Neural progenitor cell (in vitro differentiated cells): Measurements from ENCODE around the gene NEDD9. TPM values are rescaled to one million over a fixed set of nuclear protein-coding genes. Genes with fewer than 3 reads are reported as not detected.

Experiments
- DNase-seq: peaks from one replicate; pipeline ENCODE4 v3.0.0-alpha.2; 2016; ENCODE audit warnings: low spot score
- H2AFZ ChIP-seq: fragments of 200-600 bp; sonication (generic); replicated peaks from 2 replicates; pipeline ENCODE4 v1.6.1; 2016; ENCODE audit warnings: antibody characterized with exemption
- H3F3A ChIP-seq: fragments of 200-600 bp; sonication (generic); 2 replicates; pipeline ENCODE4 v1.6.1; 2016; ENCODE audit warnings: antibody characterized with exemption, low read depth
- H3K27ac ChIP-seq: fragments of 200-600 bp; sonication (generic); 2 replicates; pipeline ENCODE4 v1.5.1; 2016; ENCODE audit warnings: mild to moderate bottlenecking
- H3K27me3 ChIP-seq: fragments of 200-600 bp; sonication (generic); 2 replicates; pipeline ENCODE4 v1.6.1; 2016; ENCODE audit warnings: mild to moderate bottlenecking, moderate library complexity
- H3K36me3 ChIP-seq: fragments of 200-600 bp; sonication (generic); 2 replicates; pipeline ENCODE4 v1.5.1; 2016
- H3K4me1 ChIP-seq: fragments of 200-600 bp; sonication (generic); 2 replicates; pipeline ENCODE4 v1.6.1; 2016; ENCODE audit warnings: mixed run types
- H3K4me2 ChIP-seq: fragments of 200-600 bp; sonication (generic); 2 replicates; pipeline ENCODE4 v1.6.1; 2016
- H3K4me3 ChIP-seq: fragments of 200-600 bp; sonication (generic); 2 replicates; pipeline ENCODE4 v1.5.1; 2016
- H3K79me2 ChIP-seq: fragments of 200-600 bp; sonication (generic); 2 replicates; pipeline ENCODE4 v1.6.1; 2016; ENCODE audit warnings: low read depth
- H3K9ac ChIP-seq: fragments of 200-600 bp; sonication (generic); 2 replicates; pipeline ENCODE4 v1.6.1; 2016
- H3K9me3 ChIP-seq: fragments of 200-600 bp; sonication (generic); 2 replicates; pipeline ENCODE4 v1.5.1; 2016; ENCODE audit warnings: low read depth
- H4K20me1 ChIP-seq: fragments of 200-600 bp; sonication (generic); 2 replicates; pipeline ENCODE4 v1.6.1; 2016; ENCODE audit warnings: low read depth
- H3K27ac Mint-ChIP-seq: 3 replicates; pipeline ENCODE4 v1.8.0; 2021; ENCODE audit warnings: mixed read lengths
- H3K27me3 Mint-ChIP-seq: 2 replicates; pipeline ENCODE4 v1.8.0; 2022; ENCODE audit warnings: low read depth, mild to moderate bottlenecking, inconsistent platforms, moderate library complexity, mixed read lengths; ENCODE audit not compliant: insufficient read depth
- H3K36me3 Mint-ChIP-seq: 3 replicates; pipeline ENCODE4 v1.8.0; 2021; ENCODE audit warnings: mixed read lengths
- H3K4me1 Mint-ChIP-seq: 3 replicates; pipeline ENCODE4 v1.8.0; 2021; ENCODE audit warnings: mixed read lengths
- H3K4me3 Mint-ChIP-seq: 3 replicates; pipeline ENCODE4 v1.8.0; 2021; ENCODE audit warnings: mild to moderate bottlenecking, moderate library complexity, mixed read lengths
- H3K9me3 Mint-ChIP-seq: 3 replicates; pipeline ENCODE4 v1.8.0; 2020; ENCODE audit warnings: mixed read lengths
- CTCF ChIP-seq: fragments of 200-600 bp; sonication (generic); IDR thresholded peaks from 2 replicates; pipeline ENCODE4 v1.5.1; 2017; ENCODE audit warnings: antibody characterized with exemption, mild to moderate bottlenecking
- EZH2 ChIP-seq: fragments of 200-600 bp; sonication (generic); IDR thresholded peaks from 2 replicates; pipeline ENCODE4 v1.6.1; 2017; ENCODE audit warnings: antibody characterized with exemption, mild to moderate bottlenecking, moderate library complexity
- EZH2phosphoT487 ChIP-seq: fragments of 200-600 bp; sonication (generic); IDR thresholded peaks from 2 replicates; pipeline ENCODE4 v1.6.1; 2017; ENCODE audit warnings: antibody characterized with exemption
- total RNA-seq: library from RNA; depleted of rRNA; stranded (reverse); fragments of >200 nt; gene quantifications from 2 replicates; pipeline ENCODE4 v1.2.3, GENCODE V29; 2015; ENCODE audit warnings: low replicate concordance

The NEDD9 gene
- total RNA-seq, 1 donor from 2014 or later = 4.9 TPM

GRCh38 chr6:11242711-11243110 is 10.2 kb upstream of the NEDD9 start:
- TF ChIP-seq EZH2 = no peak
- Mint-ChIP-seq H3K27me3 (peaks cover 6% of the 10 kb centered on the region), H3K4me3 (no peak overlapping the region), H3K9me3 (peaks cover 13% of the 10 kb centered on the region), H3K27ac (no peak overlapping the region), H3K4me1 (peaks cover 25% of the 10 kb centered on the region), H3K36me3 (peaks cover 1% of the 10 kb centered on the region)
- H4K20me1 ChIP-seq = no peaks in the 10 kb centered on the region
- H3K27me3 ChIP-seq = no peaks in the 10 kb centered on the region
- no peaks in the 10 kb centered on the region for H3F3A ChIP-seq
- no peaks in the 10 kb centered on the region for H3K4me1 ChIP-seq
- no peak overlapping the region for H2AFZ ChIP-seq
- H3K9ac ChIP-seq = no peak overlapping the region
- H3K27ac ChIP-seq = no peak overlapping the region
- H3K36me3 ChIP-seq = no peaks in the 10 kb centered on the region
- no peak overlapping the region for H3K4me2 ChIP-seq
- no peak for DNase-seq
- H3K9me3 ChIP-seq = no peaks in the 10 kb centered on the region
- H3K4me3 ChIP-seq = no peak overlapping the region
- H3K79me2 ChIP-seq = no peaks in the 10 kb centered on the region

- H3K9ac ChIP-seq = no peak overlapping the region
- H3K27ac ChIP-seq = no peak overlapping the region
- H4K20me1 ChIP-seq = no peaks in the 10 kb centered on the region
- no peaks in the 10 kb centered on the region for H3F3A ChIP-seq
- no peak for TF ChIP-seq EZH2phosphoT487
- TF ChIP-seq CTCF = peak; percentile 94
- TF ChIP-seq EZH2 = no peak
- H3K36me3 ChIP-seq = no peaks in the 10 kb centered on the region
- H3K27me3 ChIP-seq = no peaks in the 10 kb centered on the region
- Mint-ChIP-seq H3K4me1 (peaks cover 27% of the 10 kb centered on the region), H3K27ac (peak overlapping the region; percentile 52), H3K36me3 (no peaks in the 10 kb centered on the region), H3K27me3 (peaks cover 4% of the 10 kb centered on the region), H3K9me3 (peaks cover 13% of the 10 kb centered on the region), H3K4me3 (no peak overlapping the region)
- no peak overlapping the region for H3K4me3 ChIP-seq
- H2AFZ ChIP-seq = peak overlapping the region; percentile 70
- H3K4me2 ChIP-seq = no peak overlapping the region
- peaks cover 2% of the 10 kb centered on the region for H3K4me1 ChIP-seq
- DNase-seq = peak; percentile 90
- H3K9me3 ChIP-seq = no peaks in the 10 kb centered on the region
- no peaks in the 10 kb centered on the region for H3K79me2 ChIP-seq
Measured at GRCh38 chr6:11241793-11242201, 9.3 kb upstream of the NEDD9 start.

- H3K27me3 Mint-ChIP-seq = peaks cover 4% of the 10 kb centered on the region
- DNase-seq = no peak
- H3K27me3 ChIP-seq = no peaks in the 10 kb centered on the region
- peaks cover 32% of the 10 kb centered on the region for H3K4me1 Mint-ChIP-seq
- H3K9ac ChIP-seq = no peak overlapping the region
- H2AFZ ChIP-seq = peak overlapping the region; percentile 70
- H3K79me2 ChIP-seq = no peaks in the 10 kb centered on the region
- no peaks in the 10 kb centered on the region for H3K9me3 ChIP-seq
- H3K36me3 ChIP-seq = no peaks in the 10 kb centered on the region
- no peaks in the 10 kb centered on the region for H3K36me3 Mint-ChIP-seq
- no peaks in the 10 kb centered on the region for H3F3A ChIP-seq
- no peak overlapping the region for H3K4me3 Mint-ChIP-seq
- peaks cover 5% of the 10 kb centered on the region for H3K4me1 ChIP-seq
- peaks cover 13% of the 10 kb centered on the region for H3K9me3 Mint-ChIP-seq
- TF ChIP-seq EZH2phosphoT487 (no peak), EZH2 (no peak), CTCF (no peak)
- H3K27ac ChIP-seq = no peak overlapping the region
- no peak overlapping the region for H3K4me2 ChIP-seq
- H3K4me3 ChIP-seq = no peak overlapping the region
- no peaks in the 10 kb centered on the region for H4K20me1 ChIP-seq
- H3K27ac Mint-ChIP-seq = no peak overlapping the region
Measured at GRCh38 chr6:11241154-11241792, 8.8 kb upstream of the NEDD9 start.

GRCh38 chr6:11237956-11238355 is 5.5 kb upstream of the NEDD9 start:
- no peaks in the 10 kb centered on the region for H3K9me3 ChIP-seq
- H3K27ac ChIP-seq = no peak overlapping the region
- no peaks in the 10 kb centered on the region for H3K27me3 ChIP-seq
- no peak overlapping the region for H3K9ac ChIP-seq
- H4K20me1 ChIP-seq = no peaks in the 10 kb centered on the region
- Mint-ChIP-seq H3K9me3 (peaks cover 11% of the 10 kb centered on the region), H3K36me3 (no peaks in the 10 kb centered on the region), H3K4me3 (no peak overlapping the region), H3K27ac (no peak overlapping the region), H3K27me3 (peaks cover 12% of the 10 kb centered on the region), H3K4me1 (peaks cover 48% of the 10 kb centered on the region)
- H3K36me3 ChIP-seq = no peaks in the 10 kb centered on the region
- no peaks in the 10 kb centered on the region for H3K79me2 ChIP-seq
- peaks cover 20% of the 10 kb centered on the region for H3K4me1 ChIP-seq
- no peak overlapping the region for H3K4me3 ChIP-seq
- H2AFZ ChIP-seq = no peak overlapping the region
- H3K4me2 ChIP-seq = no peak overlapping the region
- no peak for DNase-seq
- TF ChIP-seq EZH2 (no peak), CTCF (no peak), EZH2phosphoT487 (no peak)
- peaks cover 16% of the 10 kb centered on the region for H3F3A ChIP-seq
